ENCODE results near the gene ESCO1. TPM values are rescaled to one million over a fixed set of nuclear protein-coding genes. Genes with fewer than 3 reads are reported as not detected.
"Not testable (repeated sequence)": the region's sequence is repeated elsewhere in the genome, so short reads cannot be mapped to it uniquely, and the experiment has no call there.

The ESCO1 gene
- total RNA-seq = 10 to 100 TPM; 32.3 to 33.0 TPM
- polyA plus RNA-seq = 1 to 10 TPM; 5.7 to 9.0 (median 7.5) TPM
- total RNA-seq = 64.8 to 99.7 (median 75.9) reads per million in 6 experiments

GRCh38 chr18:21600526-21601410, at the start of gene ESCO1:
Gene ESCO1, minus strand, starts transcription at chr18:21600704. Its CDS starts 25,861 bp downstream, at chr18:21574843.
- peak; percentile 86 for ATAC-seq
- H3K4me1 Mint-ChIP-seq = peaks cover 15 to 50% (median 42%) of the 10 kb centered on the region in 4 donors
- peaks cover 0 to 3% (median 0%) of the 10 kb centered on the region in 3 donors for H3K36me3 Mint-ChIP-seq
- H3K27me3 Mint-ChIP-seq = peaks cover 0 to 3% (median 0%) of the 10 kb centered on the region in 5 donors
- H3K9me3 Mint-ChIP-seq = peaks cover 0 to 4% (median 0%) of the 10 kb centered on the region in 9 donors
- POLR2A ChIA-PET = interaction anchor here (0.6 to 4.2 kb wide), 15 partner anchors 8 to 489 kb away, joined by 3 to 109 read pairs (median 5); partner anchors contain the start of genes ABHD3, MIB1, ROCK1 and SNRPD1
- H3K27ac Mint-ChIP-seq = peak within 1 kb of the TSS; percentile 97 to 100 (median 99)
- peak; percentile 82 to 97 (median 93) for DNase-seq
- H3K4me3 Mint-ChIP-seq = peak within 1 kb of the TSS; percentile 91 to 99 (median 98)

- DNase-seq, ATAC-seq, POLR2A ChIA-PET, H3K27me3 Mint-ChIP-seq, H3K36me3 Mint-ChIP-seq, H3K27ac Mint-ChIP-seq, H3K9me3 Mint-ChIP-seq, H3K4me1 Mint-ChIP-seq, H3K4me3 Mint-ChIP-seq: not testable (repeated sequence)
Observed at GRCh38 chr18:21640375-21640774, 39.9 kb upstream of the ESCO1 start.

DNA sequence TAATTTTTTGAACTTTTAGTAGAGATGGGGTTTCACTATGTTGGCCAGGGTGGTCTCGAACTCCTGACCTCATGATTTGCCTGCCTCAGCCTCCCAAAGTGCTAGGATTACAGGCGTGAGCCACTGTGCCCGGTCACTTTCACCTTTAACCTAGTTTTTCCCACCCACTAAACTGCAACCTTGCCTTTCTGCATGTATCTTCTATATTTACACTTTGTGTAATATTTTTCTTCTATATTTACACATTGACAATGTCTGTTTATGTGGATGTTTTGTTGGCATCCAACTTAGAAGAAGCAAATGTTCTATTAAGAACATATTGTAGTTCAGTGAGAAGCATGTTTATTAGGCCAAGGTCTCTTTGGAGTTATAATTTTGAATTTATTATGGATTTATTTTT, 38.3 kb upstream of the ESCO1 start:
- no peaks in the 10 kb centered on the region for H3K9me3 Mint-ChIP-seq
- H3K36me3 Mint-ChIP-seq = peaks cover 0 to 6% (median 0%) of the 10 kb centered on the region in 3 donors

DNA sequence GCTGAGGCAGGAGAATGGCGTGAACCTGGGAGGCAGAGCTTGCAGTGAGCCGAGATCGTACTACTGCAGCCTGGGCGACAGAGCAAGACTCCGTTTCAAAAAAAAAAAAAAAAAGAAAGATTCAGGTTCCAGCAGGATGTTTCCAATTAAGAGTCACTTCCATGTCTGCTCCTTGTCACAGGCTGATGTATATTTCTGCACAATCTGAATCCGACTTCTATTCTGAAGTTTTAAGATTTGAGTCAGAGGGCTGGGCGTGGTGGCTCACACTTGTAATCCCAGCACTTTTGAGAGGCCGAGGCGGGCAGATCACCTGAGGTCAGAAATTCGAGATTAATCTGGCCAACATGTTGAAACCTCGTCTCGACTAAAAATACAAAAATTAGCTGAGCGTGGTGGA, 36.3 kb upstream of the ESCO1 start:
- H3K4me3 Mint-ChIP-seq = peak overlapping the region in 1 of 10 donors; percentile 19
- peaks cover 0 to 13% (median under 1%) of the 10 kb centered on the region in 3 donors for H3K36me3 Mint-ChIP-seq
- H3K4me1 Mint-ChIP-seq = peaks cover 0 to 3% (median under 1%) of the 10 kb centered on the region in 4 donors
- ATAC-seq (no peak), DNase-seq (no peak)
- no peaks in the 10 kb centered on the region for H3K27me3 Mint-ChIP-seq
- peak overlapping the region in 1 of 10 donors; percentile 80 for H3K27ac Mint-ChIP-seq
- POLR2A ChIA-PET = interaction anchor here (0.7 kb wide), 2 partner anchors 18 to 425 kb away, joined by 3 to 4 read pairs; no protein-coding TSS in a partner anchor
- H3K9me3 Mint-ChIP-seq = no peaks in the 10 kb centered on the region

More for the DNA sequence above, 38.3 kb upstream of the ESCO1 start:
- Mint-ChIP-seq H3K4me3 (no peak overlapping the region), H3K4me1 (peaks cover 0 to 3% (median under 1%) of the 10 kb centered on the region in 4 donors), H3K27ac (peak overlapping the region in 3 of 10 donors; percentile 20 to 65 (median 53)), H3K27me3 (no peaks in the 10 kb centered on the region)
- DNase-seq = no peak
- POLR2A ChIA-PET = no interaction called here
- no peak for ATAC-seq

DNA sequence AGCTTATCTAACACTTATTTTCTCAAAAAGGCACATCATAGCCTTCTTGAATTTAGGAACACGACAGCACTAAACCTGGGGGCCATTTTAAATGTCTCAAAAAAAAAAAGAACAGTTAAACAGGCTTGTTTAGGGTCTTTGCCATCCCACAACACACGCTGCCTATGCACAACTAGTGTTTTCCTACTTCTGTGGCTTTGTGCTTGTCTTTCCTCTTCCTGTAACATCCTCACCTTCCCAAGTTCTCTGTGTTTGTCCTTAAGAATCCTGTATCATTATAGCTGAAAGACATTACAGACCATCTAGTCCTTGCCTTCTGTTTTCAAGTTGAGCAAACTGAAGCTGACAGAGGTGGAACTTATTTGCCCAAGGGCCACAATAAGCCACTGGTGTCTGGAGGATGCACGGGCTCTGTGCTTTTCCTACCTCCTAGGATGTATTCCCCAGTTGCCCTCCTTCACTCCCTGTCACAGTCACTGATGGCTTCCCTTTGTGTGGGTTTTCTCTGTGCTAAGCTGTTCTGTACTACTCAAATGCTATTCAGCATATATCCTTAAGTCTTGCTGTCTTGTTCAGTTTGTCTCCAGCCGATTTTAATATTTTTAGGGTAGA, 34.2 kb upstream of the ESCO1 start:
- no peaks in the 10 kb centered on the region for H3K9me3 Mint-ChIP-seq
- peaks cover 0 to 32% (median 3%) of the 10 kb centered on the region in 3 donors for H3K36me3 Mint-ChIP-seq
- H3K4me3 Mint-ChIP-seq = no peak overlapping the region
- POLR2A ChIA-PET = no interaction called here
- peak overlapping the region in 6 of 10 donors; percentile 12 to 66 (median 51) for H3K27ac Mint-ChIP-seq
- ATAC-seq = no peak
- peaks cover 0 to 4% (median under 1%) of the 10 kb centered on the region in 4 donors for H3K4me1 Mint-ChIP-seq
- H3K27me3 Mint-ChIP-seq = no peaks in the 10 kb centered on the region
- no peak for DNase-seq

GRCh38 chr18:21632393-21632792, 31.9 kb upstream of the ESCO1 start:
- POLR2A ChIA-PET = interaction anchor here (0.6 kb wide), 2 partner anchors 227 to 1490 kb away, joined by 3 read pairs; no protein-coding TSS in a partner anchor
- ATAC-seq = no peak
- Mint-ChIP-seq H3K9me3 (no peaks in the 10 kb centered on the region), H3K27me3 (no peaks in the 10 kb centered on the region), H3K4me3 (no peak overlapping the region), H3K27ac (peak overlapping the region in 2 of 10 donors; percentile 4 to 39), H3K36me3 (peaks cover 0 to 51% (median 5%) of the 10 kb centered on the region in 3 donors), H3K4me1 (peaks cover 11 to 20% (median 17%) of the 10 kb centered on the region in 4 donors)
- DNase-seq = no peak

- DNase-seq (no peak), ATAC-seq (no peak)
- POLR2A ChIA-PET = interaction anchor here (1.1 kb wide), 1 partner anchor 29 kb away, joined by 3 read pairs; no protein-coding TSS in a partner anchor
- H3K27ac Mint-ChIP-seq = peak overlapping the region; percentile 33 to 92 (median 79)
- peak overlapping the region in 7 of 10 donors; percentile 2 to 65 (median 20) for H3K4me3 Mint-ChIP-seq
- H3K4me1 Mint-ChIP-seq = peaks cover 14 to 26% (median 20%) of the 10 kb centered on the region in 4 donors
- H3K27me3 Mint-ChIP-seq = no peaks in the 10 kb centered on the region
- H3K9me3 Mint-ChIP-seq = no peaks in the 10 kb centered on the region
- peaks cover 5 to 73% (median 12%) of the 10 kb centered on the region in 3 donors for H3K36me3 Mint-ChIP-seq
Observed at GRCh38 chr18:21629089-21629832, 28.8 kb upstream of the ESCO1 start.

- H3K27me3 Mint-ChIP-seq, H3K4me3 Mint-ChIP-seq, DNase-seq, ATAC-seq, H3K9me3 Mint-ChIP-seq, H3K27ac Mint-ChIP-seq: not testable (repeated sequence)
- Mint-ChIP-seq H3K4me1 (peaks cover 8 to 32% (median 23%) of the 10 kb centered on the region in 4 donors), H3K36me3 (peaks cover 9 to 79% (median 13%) of the 10 kb centered on the region in 3 donors)
- POLR2A ChIA-PET = interaction anchor here (1.1 kb wide), 1 partner anchor 10 kb away, joined by 6 read pairs; the partner anchor contains the start of gene SNRPD1
Observed at GRCh38 chr18:21621640-21622039, 21.1 kb upstream of the ESCO1 start.

DNA sequence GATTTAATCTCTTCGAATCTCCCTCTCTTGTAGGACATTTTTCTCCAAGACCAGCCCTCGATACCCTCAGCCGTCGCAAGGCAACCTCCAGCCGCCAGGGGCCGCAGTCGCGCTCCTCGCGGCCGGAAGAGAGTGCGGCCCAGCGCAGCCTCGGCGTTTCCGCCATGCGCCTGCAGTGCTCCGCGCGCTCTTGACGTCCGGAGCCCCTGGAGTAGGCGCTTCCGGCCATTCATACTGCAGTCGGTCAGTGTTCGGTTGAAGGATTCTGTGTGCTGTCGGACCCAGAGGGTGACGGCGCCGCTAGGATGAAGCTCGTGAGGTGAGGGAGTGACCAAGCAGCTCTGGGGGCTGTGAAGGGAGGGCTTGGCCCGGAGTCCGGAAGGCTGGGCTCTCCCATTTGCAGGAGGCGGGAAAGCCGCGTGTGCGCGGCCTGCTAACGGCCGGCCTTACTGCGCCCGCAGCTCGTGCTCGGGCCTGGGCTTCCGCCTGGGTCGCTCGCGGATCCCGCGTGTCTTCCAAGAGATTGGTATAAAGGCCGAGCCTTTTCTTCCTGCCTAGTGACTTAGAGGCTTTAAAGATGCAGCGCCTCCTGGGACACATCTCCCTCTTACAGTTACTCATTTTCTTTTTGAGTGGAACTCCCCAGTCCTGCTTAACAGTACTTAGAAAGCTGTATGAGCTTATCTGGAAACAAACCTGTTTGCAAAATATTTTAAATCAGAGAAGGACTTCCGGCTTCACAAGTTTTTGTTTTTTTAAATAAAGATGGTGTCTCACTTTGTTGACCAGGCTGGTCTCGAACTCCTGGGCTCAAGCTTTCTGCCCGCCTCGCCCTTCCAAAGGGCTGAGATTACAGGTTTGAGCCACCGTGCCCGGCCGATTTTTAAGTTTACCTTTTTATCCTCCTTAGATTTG, 11.9 kb upstream of the ESCO1 start, which contains the start of gene SNRPD1:
Gene SNRPD1 (plus strand): TSS at position 190 of the 915 bp plus-strand sequence. CDS start 116 bp downstream, at position 306.
- ATAC-seq = peak; percentile 97 to 99
- POLR2A ChIA-PET = interaction anchor here (0.7 to 7.1 kb wide), 7 partner anchors 10 to 135 kb away, joined by 3 to 109 read pairs (median 6); partner anchors contain the start of genes ABHD3, ESCO1 and MIB1
- no peaks in the 10 kb centered on the region for H3K27me3 Mint-ChIP-seq
- DNase-seq = peak; percentile 74 to 88 (median 86)
- H3K4me1 Mint-ChIP-seq = peaks cover 10 to 49% (median 42%) of the 10 kb centered on the region in 4 donors
- H3K4me3 Mint-ChIP-seq = peak within 1 kb of the TSS; percentile 86 to 100 (median 100)
- peak within 1 kb of the TSS; percentile 92 to 100 (median 99) for H3K27ac Mint-ChIP-seq
- peaks cover 0 to 26% (median 0%) of the 10 kb centered on the region in 3 donors for H3K36me3 Mint-ChIP-seq
- H3K9me3 Mint-ChIP-seq = no peaks in the 10 kb centered on the region

DNA sequence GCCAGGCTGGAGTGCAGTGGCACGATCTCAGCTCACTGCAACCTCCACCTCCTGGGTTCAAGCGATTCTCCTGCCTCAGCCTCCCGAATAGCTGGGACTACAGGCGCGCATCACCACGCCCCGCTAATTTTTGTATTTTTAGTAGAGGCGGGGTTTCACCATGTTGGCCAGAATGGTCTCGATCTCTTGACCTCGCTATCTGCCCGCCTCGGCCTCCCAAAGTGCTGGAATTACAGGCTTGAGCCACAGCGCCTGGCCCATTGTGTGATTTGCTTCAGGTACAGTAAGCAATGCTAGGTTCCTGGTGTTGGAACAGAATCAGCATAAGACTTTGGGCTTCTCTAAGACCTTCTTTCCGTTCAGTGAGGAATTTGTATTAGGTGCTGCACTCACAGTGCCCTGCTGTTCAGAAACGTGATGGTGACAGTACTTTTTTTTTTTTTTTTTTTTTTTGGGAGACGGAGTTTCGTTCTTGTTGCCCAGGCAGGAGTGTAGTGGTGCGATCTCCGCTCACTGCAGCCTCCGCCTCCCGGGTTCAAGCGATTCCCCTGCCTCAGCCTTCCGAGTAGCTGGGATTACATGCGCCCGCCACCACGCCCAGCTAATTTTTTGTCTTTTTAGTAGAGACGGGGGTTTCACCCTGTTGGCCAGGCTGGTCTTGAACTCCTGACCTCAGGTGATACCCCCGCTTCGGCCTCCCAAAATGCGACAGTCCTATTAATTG, 11.1 kb upstream of the ESCO1 start:
- peak overlapping the region; percentile 92 to 100 (median 99) for H3K27ac Mint-ChIP-seq
- H3K27me3 Mint-ChIP-seq, DNase-seq, H3K9me3 Mint-ChIP-seq: not testable (repeated sequence)
- peak overlapping the region; percentile 86 to 100 (median 100) for H3K4me3 Mint-ChIP-seq
- POLR2A ChIA-PET = interaction anchor here (0.7 to 7.1 kb wide), 7 partner anchors 11 to 135 kb away, joined by 3 to 109 read pairs (median 6); partner anchors contain the start of genes ABHD3, ESCO1 and MIB1
- H3K4me1 Mint-ChIP-seq = peaks cover 9 to 42% (median 36%) of the 10 kb centered on the region in 4 donors
- ATAC-seq = peak; percentile 1 to 3
- H3K36me3 Mint-ChIP-seq = peaks cover 0 to 18% (median 0%) of the 10 kb centered on the region in 3 donors
